ENCODE measurements around the gene CLDN3. TPM values are rescaled to one million over a fixed set of nuclear protein-coding genes. Genes with fewer than 3 reads are reported as not detected.

CLDN3 gene
- total and polyA plus RNA-seq, 10 of the 15 experiments (the other 5 are each of a cell fraction or from before 2014, with no cell fraction given): 0.05 TPM; not detected in 9

DNA sequence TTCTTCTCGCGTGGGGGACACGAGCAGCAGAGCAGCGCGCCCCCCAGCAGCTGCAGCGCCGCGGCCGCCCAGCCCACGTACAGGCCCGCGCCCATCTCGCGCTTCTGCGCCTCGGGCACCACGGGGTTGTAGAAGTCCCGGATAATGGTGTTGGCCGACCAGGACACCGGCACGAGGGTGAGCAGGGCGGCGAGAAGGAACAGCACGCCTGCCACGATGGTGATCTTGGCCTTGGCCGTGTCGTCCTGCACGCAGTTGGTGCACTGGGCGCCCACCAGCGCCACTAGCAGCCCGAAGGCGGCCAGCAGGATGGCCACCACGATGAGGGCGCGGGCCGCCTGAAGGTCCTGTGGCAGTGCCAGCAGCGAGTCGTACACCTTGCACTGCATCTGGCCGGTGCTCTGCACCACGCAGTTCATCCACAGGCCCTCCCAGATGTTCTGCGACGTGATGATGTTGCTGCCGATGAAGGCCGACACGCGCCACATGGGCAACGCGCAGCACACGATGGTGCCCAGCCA lies 529 bp downstream of the CLDN3 start:
- Histone ChIP-seq H4K20me1 (ENCODE audit: control insufficient read depth, insufficient read depth) (no peaks in the 10 kb centered on the region), H3K9me3 (replicated peaks; ENCODE audit: control insufficient read depth, insufficient read depth, low read length) (no peaks in the 10 kb centered on the region), H3K4me1 (ENCODE audit: control insufficient read depth, insufficient read depth, low read length) (no peaks in the 10 kb centered on the region), H3K36me3 (ENCODE audit: control insufficient read depth in 2 of 2, insufficient read depth in 2 of 2, low read length in 1 of 2) (no peaks in the 10 kb centered on the region), H3K79me2 (ENCODE audit: control insufficient read depth, insufficient read depth, low read length) (no peaks in the 10 kb centered on the region), H2AFZ (ENCODE audit: control insufficient read depth, low read depth, low read length) (no peak overlapping the region), H3K27ac (ENCODE audit: control insufficient read depth, insufficient read depth) (no peak overlapping the region), H3K4me2 (ENCODE audit: control insufficient read depth, insufficient read depth) (no peak overlapping the region), H3K9ac (ENCODE audit: control insufficient read depth, insufficient read depth, low read length) (no peak overlapping the region), H3K27me3 (replicated peaks in 1 of 2; ENCODE audit: control insufficient read depth in 2 of 2, insufficient read depth in 2 of 2, low read length in 1 of 2) (peaks cover 0 to 2% of the 10 kb centered on the region in 2 experiments; a peak in 1 of 4 replicates), H3K4me3 (no peak overlapping the region)
- FAIRE-seq (no peak), DNase-seq (ENCODE audit: low read depth, low spot score) (no peak), ATAC-seq (no peak)
- ChIA-PET POLR2A (no interaction called here), CTCF (no interaction called here), SMC1A (ENCODE audit: uncharacterized antibody, unreplicated experiment) (no interaction called here), RAD21 (ENCODE audit: unreplicated experiment) (interaction anchor here (0.5 kb wide), 1 partner anchor 89 kb away, joined by 3 read pairs; no protein-coding TSS in a partner anchor)
- intact Hi-C loops (cut with micrococcal nuclease; ENCODE audit: unreplicated experiment): no loop called here
- no TSS peak for BruUV-seq (replicated peaks)
- no peak for TF ChIP-seq CBX3 (IDR thresholded peaks at IDR 0.05; ENCODE audit: borderline replicate concordance, low read depth)
- no peak for TF ChIP-seq RUNX3 (IDR thresholded peaks at IDR 0.05; ENCODE audit: low read length)
- TF ChIP-seq, protein P1, sequence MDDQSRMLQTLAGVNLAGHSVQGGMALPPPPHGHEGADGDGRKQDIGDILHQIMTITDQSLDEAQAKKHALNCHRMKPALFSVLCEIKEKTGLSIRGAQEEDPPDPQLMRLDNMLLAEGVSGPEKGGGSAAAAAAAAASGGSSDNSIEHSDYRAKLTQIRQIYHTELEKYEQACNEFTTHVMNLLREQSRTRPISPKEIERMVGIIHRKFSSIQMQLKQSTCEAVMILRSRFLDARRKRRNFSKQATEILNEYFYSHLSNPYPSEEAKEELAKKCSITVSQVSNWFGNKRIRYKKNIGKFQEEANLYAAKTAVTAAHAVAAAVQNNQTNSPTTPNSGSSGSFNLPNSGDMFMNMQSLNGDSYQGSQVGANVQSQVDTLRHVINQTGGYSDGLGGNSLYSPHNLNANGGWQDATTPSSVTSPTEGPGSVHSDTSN (IDR thresholded peaks at IDR 0.05; ENCODE audit: insufficient replicate concordance, low read depth, low read length): no peak
- TF ChIP-seq, protein P2, sequence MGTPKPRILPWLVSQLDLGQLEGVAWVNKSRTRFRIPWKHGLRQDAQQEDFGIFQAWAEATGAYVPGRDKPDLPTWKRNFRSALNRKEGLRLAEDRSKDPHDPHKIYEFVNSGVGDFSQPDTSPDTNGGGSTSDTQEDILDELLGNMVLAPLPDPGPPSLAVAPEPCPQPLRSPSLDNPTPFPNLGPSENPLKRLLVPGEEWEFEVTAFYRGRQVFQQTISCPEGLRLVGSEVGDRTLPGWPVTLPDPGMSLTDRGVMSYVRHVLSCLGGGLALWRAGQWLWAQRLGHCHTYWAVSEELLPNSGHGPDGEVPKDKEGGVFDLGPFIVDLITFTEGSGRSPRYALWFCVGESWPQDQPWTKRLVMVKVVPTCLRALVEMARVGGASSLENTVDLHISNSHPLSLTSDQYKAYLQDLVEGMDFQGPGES (IDR thresholded peaks at IDR 0.05): no peak
- no peak for TF ChIP-seq RFX5 (IDR thresholded peaks at IDR 0.05; ENCODE audit: low read depth, low read length)
- TF ChIP-seq NFYB (IDR thresholded peaks at IDR 0.05; ENCODE audit: insufficient read depth, low read depth, low read length): no peak
- TF ChIP-seq IKZF1 (conservative IDR thresholded peaks at IDR 0.05): no peak
- TF ChIP-seq MTA2 (IDR thresholded peaks at IDR 0.05; ENCODE audit: low read depth): no peak
- TF ChIP-seq, protein P3, sequence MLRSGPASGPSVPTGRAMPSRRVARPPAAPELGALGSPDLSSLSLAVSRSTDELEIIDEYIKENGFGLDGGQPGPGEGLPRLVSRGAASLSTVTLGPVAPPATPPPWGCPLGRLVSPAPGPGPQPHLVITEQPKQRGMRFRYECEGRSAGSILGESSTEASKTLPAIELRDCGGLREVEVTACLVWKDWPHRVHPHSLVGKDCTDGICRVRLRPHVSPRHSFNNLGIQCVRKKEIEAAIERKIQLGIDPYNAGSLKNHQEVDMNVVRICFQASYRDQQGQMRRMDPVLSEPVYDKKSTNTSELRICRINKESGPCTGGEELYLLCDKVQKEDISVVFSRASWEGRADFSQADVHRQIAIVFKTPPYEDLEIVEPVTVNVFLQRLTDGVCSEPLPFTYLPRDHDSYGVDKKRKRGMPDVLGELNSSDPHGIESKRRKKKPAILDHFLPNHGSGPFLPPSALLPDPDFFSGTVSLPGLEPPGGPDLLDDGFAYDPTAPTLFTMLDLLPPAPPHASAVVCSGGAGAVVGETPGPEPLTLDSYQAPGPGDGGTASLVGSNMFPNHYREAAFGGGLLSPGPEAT (IDR thresholded peaks at IDR 0.05; ENCODE audit: low read depth): no peak
- TF ChIP-seq, protein P4, sequence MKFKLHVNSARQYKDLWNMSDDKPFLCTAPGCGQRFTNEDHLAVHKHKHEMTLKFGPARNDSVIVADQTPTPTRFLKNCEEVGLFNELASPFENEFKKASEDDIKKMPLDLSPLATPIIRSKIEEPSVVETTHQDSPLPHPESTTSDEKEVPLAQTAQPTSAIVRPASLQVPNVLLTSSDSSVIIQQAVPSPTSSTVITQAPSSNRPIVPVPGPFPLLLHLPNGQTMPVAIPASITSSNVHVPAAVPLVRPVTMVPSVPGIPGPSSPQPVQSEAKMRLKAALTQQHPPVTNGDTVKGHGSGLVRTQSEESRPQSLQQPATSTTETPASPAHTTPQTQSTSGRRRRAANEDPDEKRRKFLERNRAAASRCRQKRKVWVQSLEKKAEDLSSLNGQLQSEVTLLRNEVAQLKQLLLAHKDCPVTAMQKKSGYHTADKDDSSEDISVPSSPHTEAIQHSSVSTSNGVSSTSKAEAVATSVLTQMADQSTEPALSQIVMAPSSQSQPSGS (IDR thresholded peaks at IDR 0.05; ENCODE audit: low read length): no peak
- TF ChIP-seq KAT2A (conservative IDR thresholded peaks at IDR 0.05; ENCODE audit: control insufficient read depth, low read depth, low read length): no peak
- TF ChIP-seq NR2C1 (IDR thresholded peaks at IDR 0.05): no peak
- no peak for TF ChIP-seq FOS (IDR thresholded peaks at IDR 0.05; ENCODE audit: borderline replicate concordance, extremely low read depth, insufficient read length)
- TF ChIP-seq SREBF1 (IDR thresholded peaks at IDR 0.05; ENCODE audit: low read length): no peak
- TF ChIP-seq NBN (IDR thresholded peaks at IDR 0.05): no peak
- TF ChIP-seq SPI1 (IDR thresholded peaks at IDR 0.05; ENCODE audit: borderline replicate concordance, insufficient read depth, low read depth, low read length): no peak
- no peak for TF ChIP-seq DPF2 (IDR thresholded peaks at IDR 0.05)
- TF ChIP-seq POLR2A (IDR thresholded peaks at IDR 0.05; ENCODE audit: low read depth, low read length): no peak
- 78% methylated on average over 42 of the region's 49 CpGs for WGBS (ENCODE audit: insufficient coverage, insufficient replicate concordance, low lambda C conversion rate, missing lambda C conversion rate)
- in situ Hi-C loops (cut with MboI): no loop called here

All from GM12878 (cell line).